SU-DHL-6 (cell line): ENCODE measurements around the gene DDX28.

Experiments used
- EZH2phosphoT487 ChIP-seq: fragments of 200-600 bp; sonication (generic), shearing (Covaris generic); conservative IDR thresholded peaks from 2 replicates; pipeline ENCODE4 v1.6.1; 2018; ENCODE audit warnings: mild to moderate bottlenecking, antibody characterized with exemption, low read length, moderate library complexity, mixed read lengths
- TF ChIP-seq, protein P1 (sequence below): fragments of 200-600 bp; sonication (generic); IDR thresholded peaks from one replicate; pipeline ENCODE4 v1.5.1; 2017; ENCODE audit warnings: antibody characterized with exemption, mild to moderate bottlenecking, low read length, moderate library complexity; ENCODE audit not compliant: insufficient read depth, poor library complexity, severe bottlenecking

DNA sequence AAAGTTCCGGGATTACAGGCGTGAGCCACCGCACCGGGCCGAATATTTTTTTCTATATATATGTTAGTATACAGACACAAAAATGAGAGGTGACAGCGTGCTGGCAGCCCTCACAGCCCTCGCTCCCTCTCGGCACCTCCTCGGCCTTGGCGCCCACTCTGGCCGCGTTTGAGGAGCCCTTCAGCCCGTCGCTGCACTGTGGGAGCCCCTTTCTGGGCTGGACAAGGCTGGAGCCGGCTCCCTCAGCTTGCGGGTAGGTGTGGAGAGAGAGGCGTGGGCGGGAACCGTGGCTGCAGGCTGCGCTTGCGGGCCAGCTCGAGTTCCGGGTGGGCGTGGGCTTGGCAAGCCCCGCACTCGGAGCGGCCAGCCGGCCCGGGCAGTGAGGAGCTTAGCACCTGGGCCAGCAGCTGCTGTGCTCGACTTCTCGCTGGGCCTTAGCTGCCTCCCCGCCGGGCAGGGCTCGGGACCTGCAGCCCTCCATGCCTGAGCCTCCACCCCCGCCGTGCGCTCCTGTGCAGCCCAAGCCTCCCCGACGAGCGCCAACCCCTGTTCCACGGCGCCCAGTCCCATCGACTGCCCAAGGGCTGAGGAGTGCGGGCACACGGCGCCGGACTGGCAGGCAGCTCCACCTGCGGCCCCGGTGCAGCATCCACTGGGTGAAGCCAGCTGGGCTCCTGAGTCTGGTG lies 40.9 kb downstream of the DDX28 start:
- TF ChIP-seq, protein P1, sequence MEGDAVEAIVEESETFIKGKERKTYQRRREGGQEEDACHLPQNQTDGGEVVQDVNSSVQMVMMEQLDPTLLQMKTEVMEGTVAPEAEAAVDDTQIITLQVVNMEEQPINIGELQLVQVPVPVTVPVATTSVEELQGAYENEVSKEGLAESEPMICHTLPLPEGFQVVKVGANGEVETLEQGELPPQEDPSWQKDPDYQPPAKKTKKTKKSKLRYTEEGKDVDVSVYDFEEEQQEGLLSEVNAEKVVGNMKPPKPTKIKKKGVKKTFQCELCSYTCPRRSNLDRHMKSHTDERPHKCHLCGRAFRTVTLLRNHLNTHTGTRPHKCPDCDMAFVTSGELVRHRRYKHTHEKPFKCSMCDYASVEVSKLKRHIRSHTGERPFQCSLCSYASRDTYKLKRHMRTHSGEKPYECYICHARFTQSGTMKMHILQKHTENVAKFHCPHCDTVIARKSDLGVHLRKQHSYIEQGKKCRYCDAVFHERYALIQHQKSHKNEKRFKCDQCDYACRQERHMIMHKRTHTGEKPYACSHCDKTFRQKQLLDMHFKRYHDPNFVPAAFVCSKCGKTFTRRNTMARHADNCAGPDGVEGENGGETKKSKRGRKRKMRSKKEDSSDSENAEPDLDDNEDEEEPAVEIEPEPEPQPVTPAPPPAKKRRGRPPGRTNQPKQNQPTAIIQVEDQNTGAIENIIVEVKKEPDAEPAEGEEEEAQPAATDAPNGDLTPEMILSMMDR = no peak
- no peak for TF ChIP-seq EZH2phosphoT487
